AG04449 (cell line): Measurements from ENCODE around the gene RDH8.
"Not testable (repeated sequence)": the region's sequence is repeated elsewhere in the genome, so short reads cannot be mapped to it uniquely, and the experiment has no call there.

Experiments used
- CTCF ChIA-PET: fragments of 350-600 bp; formaldehyde crosslinking; extraction: SDS; loops from one replicate; lab custom pipeline; 2021; ENCODE audit warnings: antibody characterized with exemption; lab: Yijun Ruan, JAX
- POLR2A ChIA-PET: fragments of 400-600, 350-600 bp; formaldehyde crosslinking; extraction: SDS; loops from one replicate; lab custom pipeline; 2020; ENCODE audit warnings: antibody characterized with exemption, inconsistent platforms; lab: Yijun Ruan, JAX
- DNase-seq: peaks from one replicate; pipeline ENCODE4 v3.0.0-alpha.2; 2010; ENCODE audit warnings: low read depth, low spot score
- H3K4me3 ChIP-seq: 2 replicates; pipeline ENCODE4 v1.5.1; 2011; ENCODE audit warnings: low read depth, mild to moderate bottlenecking, control low read depth, low read length
- CTCF ChIP-seq: IDR thresholded peaks from one replicate; pipeline ENCODE4 v1.5.1; 2011; ENCODE audit warnings: mild to moderate bottlenecking, moderate library complexity, low read length, control low read depth, inconsistent platforms; ENCODE audit not compliant: insufficient read depth; ENCODE audit errors: missing control alignments

RDH8 gene

GRCh38 chr19:10021446-10021845 lies 8.2 kb downstream of the RDH8 start:
- no peak for DNase-seq
- no peak overlapping the region for H3K4me3 ChIP-seq
- TF ChIP-seq CTCF = no peak
- ChIA-PET POLR2A (no interaction called here), CTCF (interaction anchor here (0.7 to 7.1 kb wide), 6 partner anchors 7 to 229 kb away, joined by 3 to 63 read pairs (median 20); partner anchors contain the start of gene RDH8)

- DNase-seq = no peak
- CTCF ChIA-PET = interaction anchor here (1.0 to 7.1 kb wide), 5 partner anchors 7 to 229 kb away, joined by 3 to 63 read pairs (median 37); partner anchors contain the start of gene RDH8
- TF ChIP-seq CTCF = no peak
- POLR2A ChIA-PET = no interaction called here
- no peak overlapping the region for H3K4me3 ChIP-seq
Measured at GRCh38 chr19:10021863-10022262, 8.6 kb downstream of the RDH8 start.

- CTCF ChIA-PET = interaction anchor here (1.4 to 7.1 kb wide), 2 partner anchors 23 to 95 kb away, joined by 3 to 63 read pairs; no protein-coding TSS in a partner anchor
- DNase-seq, H3K4me3 ChIP-seq, POLR2A ChIA-PET: not testable (repeated sequence)
Measured at GRCh38 chr19:10023096-10023495, 9.8 kb downstream of the RDH8 start.

GRCh38 chr19:10026744-10027143 lies 13.5 kb downstream of the RDH8 start:
- H3K4me3 ChIP-seq = no peak overlapping the region
- no peak for DNase-seq
- ChIA-PET POLR2A (interaction anchor here (1.5 kb wide), 1 partner anchor 18 kb away, joined by 8 read pairs; no protein-coding TSS in a partner anchor), CTCF (interaction anchor here (1.0 to 9.2 kb wide), 24 partner anchors 8 to 233 kb away, joined by 3 to 200 read pairs (median 8); partner anchors contain the start of genes COL5A3, OLFM2 and RDH8)
- TF ChIP-seq CTCF = no peak

GRCh38 chr19:10027158-10027997 lies 14.1 kb downstream of the RDH8 start:
- DNase-seq = peak; percentile 50
- H3K4me3 ChIP-seq = no peak overlapping the region
- TF ChIP-seq CTCF = peak; percentile 97
- ChIA-PET POLR2A (interaction anchor here (0.6 to 1.5 kb wide), 2 partner anchors 18 to 95 kb away, joined by 3 to 8 read pairs; no protein-coding TSS in a partner anchor), CTCF (interaction anchor here (0.7 to 9.2 kb wide), 36 partner anchors 9 to 893 kb away, joined by 3 to 200 read pairs (median 4); partner anchors contain the start of genes COL5A3, OLFM2 and RDH8)

- ChIA-PET POLR2A (no interaction called here), CTCF (interaction anchor here (2.9 to 9.2 kb wide), 2 partner anchors 102 to 216 kb away, joined by 7 to 200 read pairs; no protein-coding TSS in a partner anchor)
- no peak overlapping the region for H3K4me3 ChIP-seq
- no peak for TF ChIP-seq CTCF
- no peak for DNase-seq
Measured at GRCh38 chr19:10033614-10034013, 20.3 kb downstream of the RDH8 start.
